ENCODE data around the gene FN1. TPM values are rescaled to one million over a fixed set of nuclear protein-coding genes. Genes with fewer than 3 reads are reported as not detected.

Gene FN1
- total RNA-seq, 1 experiment from 2014 or later: 133 TPM

DNA sequence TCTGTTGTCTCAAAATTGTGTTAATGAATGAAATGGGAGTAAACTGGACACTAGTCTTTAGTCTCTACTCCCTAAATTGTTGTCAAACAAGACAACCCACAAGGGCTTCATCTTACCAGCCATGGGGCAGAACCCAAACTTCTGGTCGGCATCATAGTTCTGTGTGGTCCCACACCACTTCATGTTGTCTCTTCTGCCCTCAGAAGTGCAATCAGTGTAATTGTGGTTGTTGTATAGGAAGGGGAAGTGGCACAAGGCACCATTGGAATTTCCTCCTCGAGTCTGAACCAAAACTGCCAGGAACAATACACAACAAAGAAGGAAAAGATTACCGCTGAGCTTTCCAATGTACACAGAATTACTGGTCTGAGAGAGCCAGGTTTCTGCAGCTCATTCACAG is 12.6 kb downstream of the FN1 start:
- no peak overlapping the region for H3K27ac Mint-ChIP-seq (ENCODE audit: unreplicated experiment)
- BruUV-seq (replicated peaks): no TSS peak
- H3K27me3 Mint-ChIP-seq (ENCODE audit: unreplicated experiment): no peaks in the 10 kb centered on the region
- CTCF ChIA-PET: interaction anchor here (0.7 kb wide), 1 partner anchor 247 kb away, joined by 7 read pairs; no protein-coding TSS in a partner anchor
- H3K4me1 Mint-ChIP-seq (ENCODE audit: low read depth, unreplicated experiment): no peaks in the 10 kb centered on the region
- H3K4me3 Mint-ChIP-seq (ENCODE audit: low read depth, unreplicated experiment): no peak overlapping the region
- TF ChIP-seq, protein P1, sequence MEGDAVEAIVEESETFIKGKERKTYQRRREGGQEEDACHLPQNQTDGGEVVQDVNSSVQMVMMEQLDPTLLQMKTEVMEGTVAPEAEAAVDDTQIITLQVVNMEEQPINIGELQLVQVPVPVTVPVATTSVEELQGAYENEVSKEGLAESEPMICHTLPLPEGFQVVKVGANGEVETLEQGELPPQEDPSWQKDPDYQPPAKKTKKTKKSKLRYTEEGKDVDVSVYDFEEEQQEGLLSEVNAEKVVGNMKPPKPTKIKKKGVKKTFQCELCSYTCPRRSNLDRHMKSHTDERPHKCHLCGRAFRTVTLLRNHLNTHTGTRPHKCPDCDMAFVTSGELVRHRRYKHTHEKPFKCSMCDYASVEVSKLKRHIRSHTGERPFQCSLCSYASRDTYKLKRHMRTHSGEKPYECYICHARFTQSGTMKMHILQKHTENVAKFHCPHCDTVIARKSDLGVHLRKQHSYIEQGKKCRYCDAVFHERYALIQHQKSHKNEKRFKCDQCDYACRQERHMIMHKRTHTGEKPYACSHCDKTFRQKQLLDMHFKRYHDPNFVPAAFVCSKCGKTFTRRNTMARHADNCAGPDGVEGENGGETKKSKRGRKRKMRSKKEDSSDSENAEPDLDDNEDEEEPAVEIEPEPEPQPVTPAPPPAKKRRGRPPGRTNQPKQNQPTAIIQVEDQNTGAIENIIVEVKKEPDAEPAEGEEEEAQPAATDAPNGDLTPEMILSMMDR (IDR thresholded peaks at IDR 0.05; ENCODE audit: unreplicated experiment): no peak
- H3K36me3 Mint-ChIP-seq (ENCODE audit: insufficient read depth, unreplicated experiment): peaks cover 8% of the 10 kb centered on the region
- H3K9me3 Mint-ChIP-seq (ENCODE audit: low read depth, unreplicated experiment): no peaks in the 10 kb centered on the region
- intact Hi-C loops (cut with micrococcal nuclease; ENCODE audit: unreplicated experiment): no loop called here
- DNase-seq: no peak

DNA sequence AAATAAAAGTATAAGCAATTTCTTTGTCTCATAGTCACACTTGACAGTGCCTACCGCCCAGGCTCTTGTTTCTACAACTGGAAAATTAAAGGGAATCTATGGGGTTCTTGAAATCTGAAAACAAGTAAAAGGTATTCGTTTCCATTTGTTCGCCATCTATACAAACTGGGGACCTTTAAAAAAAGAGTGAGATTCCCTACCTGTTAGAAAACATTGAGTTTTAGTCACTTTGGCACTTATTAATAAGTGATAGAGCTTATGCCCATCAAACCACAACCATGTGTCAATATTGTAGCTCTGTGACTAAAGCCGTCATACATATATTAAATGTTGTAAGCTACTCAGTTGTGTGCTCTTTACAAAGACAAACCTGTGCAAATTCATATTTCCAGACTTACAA is 13.2 kb downstream of the FN1 start:
- CTCF ChIA-PET: no interaction called here
- no TSS peak for BruUV-seq (replicated peaks)
- Mint-ChIP-seq H3K4me1 (ENCODE audit: low read depth, unreplicated experiment) (peaks cover 3% of the 10 kb centered on the region), H3K27ac (ENCODE audit: unreplicated experiment) (no peak overlapping the region), H3K9me3 (ENCODE audit: low read depth, unreplicated experiment) (no peaks in the 10 kb centered on the region), H3K27me3 (ENCODE audit: unreplicated experiment) (no peaks in the 10 kb centered on the region), H3K36me3 (ENCODE audit: insufficient read depth, unreplicated experiment) (peaks cover 8% of the 10 kb centered on the region), H3K4me3 (ENCODE audit: low read depth, unreplicated experiment) (no peak overlapping the region)
- intact Hi-C loops (cut with micrococcal nuclease; ENCODE audit: unreplicated experiment): no loop called here
- no peak for DNase-seq
- TF ChIP-seq, protein P1 (IDR thresholded peaks at IDR 0.05; ENCODE audit: unreplicated experiment): no peak

DNA sequence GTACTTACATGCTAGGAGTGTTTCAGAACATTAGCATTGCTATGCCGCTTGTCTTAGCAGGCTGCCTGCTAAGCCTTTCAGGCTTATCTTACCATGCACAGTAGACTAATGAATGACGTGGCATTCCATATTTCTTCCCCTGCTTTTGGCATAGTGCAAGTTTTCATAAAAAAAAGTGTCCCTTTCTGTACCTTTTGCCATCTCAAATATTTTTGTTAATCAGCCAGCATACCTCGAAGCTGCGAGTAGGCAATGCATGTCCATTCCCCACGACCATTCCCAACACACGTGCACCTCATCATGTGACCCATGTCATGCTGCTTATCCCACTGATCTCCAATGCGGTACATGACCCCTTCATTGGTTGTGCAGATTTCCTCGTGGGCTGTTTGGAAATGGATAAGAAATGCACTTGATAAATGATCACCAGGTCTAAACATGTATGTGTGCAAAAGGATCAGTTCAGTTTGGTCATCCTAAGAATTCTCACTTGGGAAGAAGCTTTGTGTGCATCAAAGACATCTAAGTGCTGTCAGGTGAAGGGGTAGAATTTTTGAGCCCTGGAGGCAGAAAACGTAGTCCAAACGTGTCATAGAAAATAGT is 13.9 kb downstream of the FN1 start:
- BruUV-seq (replicated peaks): no TSS peak
- DNase-seq: no peak
- peaks cover 8% of the 10 kb centered on the region for H3K36me3 Mint-ChIP-seq (ENCODE audit: insufficient read depth, unreplicated experiment)
- H3K27ac Mint-ChIP-seq (ENCODE audit: unreplicated experiment): no peak overlapping the region
- H3K4me1 Mint-ChIP-seq (ENCODE audit: low read depth, unreplicated experiment): peaks cover 11% of the 10 kb centered on the region
- H3K4me3 Mint-ChIP-seq (ENCODE audit: low read depth, unreplicated experiment): no peak overlapping the region
- intact Hi-C loops (cut with micrococcal nuclease; ENCODE audit: unreplicated experiment): no loop called here
- CTCF ChIA-PET: no interaction called here
- TF ChIP-seq, protein P1 (IDR thresholded peaks at IDR 0.05; ENCODE audit: unreplicated experiment): no peak
- H3K27me3 Mint-ChIP-seq (ENCODE audit: unreplicated experiment): no peaks in the 10 kb centered on the region
- no peaks in the 10 kb centered on the region for H3K9me3 Mint-ChIP-seq (ENCODE audit: low read depth, unreplicated experiment)

DNA sequence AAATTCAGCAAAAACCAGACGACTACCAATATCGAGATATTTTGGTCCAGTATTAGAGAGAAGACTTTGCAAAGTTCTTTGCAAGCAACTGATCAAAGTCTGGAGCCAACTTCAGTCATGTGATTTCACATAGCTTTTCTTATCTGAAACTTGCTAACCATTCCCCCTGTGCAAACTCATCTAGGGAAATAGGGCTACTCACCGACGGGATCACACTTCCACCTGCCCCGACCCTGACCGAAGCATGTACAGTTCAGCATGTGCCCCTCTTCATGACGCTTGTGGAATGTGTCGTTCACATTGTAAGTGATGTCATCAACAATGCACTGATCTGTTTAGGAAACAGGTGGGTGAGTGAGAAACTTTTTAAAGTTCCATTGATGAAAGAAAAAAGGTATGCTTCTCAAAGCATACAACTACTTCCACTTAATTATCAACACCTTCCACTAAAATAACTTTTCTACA is 15.4 kb downstream of the FN1 start:
- CTCF ChIA-PET: no interaction called here
- H3K36me3 Mint-ChIP-seq (ENCODE audit: insufficient read depth, unreplicated experiment): peaks cover 8% of the 10 kb centered on the region

More for the DNA sequence above, 15.4 kb downstream of the FN1 start:
- Mint-ChIP-seq H3K4me3 (ENCODE audit: low read depth, unreplicated experiment) (no peak overlapping the region), H3K27ac (ENCODE audit: unreplicated experiment) (no peak overlapping the region), H3K27me3 (ENCODE audit: unreplicated experiment) (no peaks in the 10 kb centered on the region), H3K9me3 (ENCODE audit: low read depth, unreplicated experiment) (no peaks in the 10 kb centered on the region), H3K4me1 (ENCODE audit: low read depth, unreplicated experiment) (peaks cover 11% of the 10 kb centered on the region)
- no peak for DNase-seq
- no TSS peak for BruUV-seq (replicated peaks)
- intact Hi-C loops (cut with micrococcal nuclease; ENCODE audit: unreplicated experiment): no loop called here
- TF ChIP-seq, protein P1 (IDR thresholded peaks at IDR 0.05; ENCODE audit: unreplicated experiment): no peak
